Measurements from ENCODE around the gene NME1.
"Not testable (repeated sequence)": the region's sequence is repeated elsewhere in the genome, so short reads cannot be mapped to it uniquely, and the experiment has no call there.

Gene NME1

DNA sequence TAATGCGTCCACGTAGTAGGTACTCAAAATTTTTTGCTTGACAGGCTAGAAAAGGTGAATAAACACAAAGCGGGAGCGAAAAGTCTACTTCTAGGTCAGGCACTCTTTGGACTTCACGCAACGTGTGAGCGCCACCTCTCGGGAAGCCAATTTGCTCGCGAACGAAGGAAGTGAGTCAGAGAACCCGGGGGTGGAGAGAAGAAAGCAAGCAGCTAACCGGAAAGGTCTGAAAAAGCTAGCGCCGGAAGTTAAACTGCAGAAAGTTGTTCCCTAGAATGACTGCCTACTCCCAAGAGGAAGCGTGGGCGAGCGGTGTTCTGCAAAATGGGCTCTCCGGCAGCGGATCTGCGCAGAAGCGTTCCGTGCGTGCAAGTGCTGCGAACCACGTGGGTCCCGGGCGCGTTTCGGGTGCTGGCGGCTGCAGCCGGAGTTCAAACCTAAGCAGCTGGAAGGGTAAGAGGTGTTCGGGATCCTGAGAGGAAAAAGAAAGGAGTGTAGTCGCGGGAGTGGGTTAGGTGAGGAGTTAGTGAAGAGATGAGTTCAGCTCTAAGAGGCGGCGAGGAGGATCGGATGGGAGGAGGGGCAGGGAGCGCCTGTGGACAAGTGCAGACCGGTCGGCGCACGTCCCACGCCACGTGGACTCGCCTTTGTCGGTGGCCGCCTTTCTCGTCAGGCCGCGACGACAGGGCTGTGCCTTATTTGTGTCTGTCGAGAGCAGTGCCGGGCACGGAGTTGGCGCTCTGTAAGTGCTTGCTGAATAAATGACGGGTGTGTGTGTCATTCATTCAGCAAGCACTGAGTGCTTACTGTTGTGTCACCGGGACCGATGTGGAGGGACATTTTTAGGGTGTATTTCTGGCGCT is at the start of gene NME1:
TSS of gene NME1 (plus strand) at position 350 of the 863 bp plus-strand sequence. CDS start 2,096 bp downstream, outside the sequence.
- H3K27ac Mint-ChIP-seq, result no peak within 1 kb of the TSS
- peaks cover 13% of the 10 kb centered on the region for H3K4me1 Mint-ChIP-seq
- no peaks in the 10 kb centered on the region for H3K9me3 Mint-ChIP-seq
- ATAC-seq (peak; percentile 93), DNase-seq (peak; percentile 98)
- peaks cover 28% of the 10 kb centered on the region for H3K36me3 Mint-ChIP-seq (ENCODE audit: low read depth)
- no peak within 1 kb of the TSS for H3K4me3 Mint-ChIP-seq
- H3K27me3 Mint-ChIP-seq, result no peaks in the 10 kb centered on the region

DNA sequence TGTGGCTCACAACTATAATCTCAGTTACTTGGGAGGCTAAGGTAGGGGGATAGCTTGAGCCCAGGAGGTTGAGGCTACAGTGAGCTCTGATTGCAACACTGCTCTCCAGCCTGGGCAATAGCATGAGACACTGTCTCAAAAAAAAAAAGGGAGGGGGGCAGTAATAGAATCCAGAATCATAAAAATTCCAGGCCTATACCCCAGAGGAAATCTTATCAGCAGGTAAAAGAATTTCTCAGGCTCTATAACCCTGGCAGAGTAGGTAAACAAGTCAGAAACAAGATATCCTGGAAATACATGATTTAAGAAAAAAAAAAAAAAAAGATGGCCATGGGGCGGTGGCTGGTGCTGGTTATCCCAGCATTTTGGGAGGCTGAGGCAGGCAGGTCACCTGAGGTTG is 45.6 kb upstream of the NME1 start:
- no peak overlapping the region for H3K27ac Mint-ChIP-seq
- peaks cover 4% of the 10 kb centered on the region for H3K4me1 Mint-ChIP-seq
- no peaks in the 10 kb centered on the region for H3K9me3 Mint-ChIP-seq
- H3K36me3 Mint-ChIP-seq (ENCODE audit: low read depth), result peaks cover 6% of the 10 kb centered on the region
- no peak for ATAC-seq
- H3K4me3 Mint-ChIP-seq, result no peak overlapping the region
- H3K27me3 Mint-ChIP-seq, result no peaks in the 10 kb centered on the region
- DNase-seq, result no peak

DNA sequence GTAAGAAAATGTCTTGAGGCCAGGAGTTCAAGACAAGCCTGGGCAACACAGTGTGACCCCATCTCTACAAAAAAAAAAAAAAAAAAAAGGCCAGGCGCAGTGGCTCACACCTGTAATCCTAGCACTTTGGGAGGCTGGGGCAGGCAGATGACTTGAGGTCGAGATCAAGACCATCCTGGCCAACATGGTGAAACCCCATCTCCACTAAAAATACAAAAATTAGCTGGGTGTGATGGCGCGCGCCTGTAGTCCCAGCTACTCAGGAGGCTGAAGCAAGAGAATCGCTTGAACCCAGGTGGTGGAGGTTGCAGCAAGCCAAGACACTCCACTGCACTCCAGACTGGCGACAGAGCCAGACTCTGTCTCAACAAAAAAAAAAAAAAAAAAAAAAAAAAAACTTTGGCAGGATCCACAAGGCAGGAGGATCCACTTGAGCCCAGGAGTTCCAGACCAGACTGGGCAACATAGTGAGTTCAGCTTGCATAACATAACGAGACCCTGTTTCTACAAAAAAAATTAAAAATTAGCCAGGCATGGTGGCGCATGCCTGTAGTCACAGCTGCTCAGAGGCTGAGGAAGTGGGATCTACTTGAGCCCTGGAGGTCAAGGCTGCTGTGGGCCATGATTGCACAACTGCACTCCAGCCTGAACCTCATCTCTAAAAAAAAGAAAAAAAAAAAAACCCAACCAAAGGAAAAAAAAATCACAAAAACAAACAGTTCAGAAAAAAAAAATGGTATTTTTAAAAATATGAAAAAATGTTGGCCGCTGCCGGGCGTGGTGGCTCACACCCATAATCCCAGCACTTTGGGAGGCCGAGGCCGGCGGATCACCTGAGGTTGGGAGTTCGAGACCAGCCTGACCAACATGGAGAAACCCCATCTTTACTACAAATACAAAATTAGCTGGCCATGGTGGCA is 40.8 kb upstream of the NME1 start:
- DNase-seq; H3K4me3 Mint-ChIP-seq; H3K27ac Mint-ChIP-seq; H3K9me3 Mint-ChIP-seq; H3K27me3 Mint-ChIP-seq; H3K36me3 Mint-ChIP-seq (ENCODE audit: low read depth); ATAC-seq: not testable (repeated sequence)
- peaks cover 25% of the 10 kb centered on the region for H3K4me1 Mint-ChIP-seq

DNA sequence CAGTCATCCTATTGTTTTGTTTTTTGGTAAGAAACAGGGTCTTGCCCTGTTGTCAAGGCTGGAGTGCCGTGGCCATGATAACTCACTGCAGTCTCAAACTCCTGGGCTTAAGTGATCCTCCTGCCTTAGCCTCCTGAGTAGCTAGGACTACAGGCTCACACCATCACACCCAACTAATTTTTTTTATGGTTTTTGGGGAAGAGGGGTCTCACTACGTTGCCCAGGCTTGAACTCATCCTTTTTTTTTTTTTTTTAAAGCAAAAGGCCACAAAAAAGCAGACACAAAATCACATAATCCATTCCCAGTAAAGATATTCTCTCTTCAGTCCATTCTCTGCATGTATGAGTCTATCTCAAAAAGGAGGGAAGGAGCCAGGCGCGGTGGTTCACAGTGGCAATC is 38.2 kb upstream of the NME1 start:
- no peaks in the 10 kb centered on the region for H3K9me3 Mint-ChIP-seq
- no peak overlapping the region for H3K27ac Mint-ChIP-seq
- H3K27me3 Mint-ChIP-seq, result no peaks in the 10 kb centered on the region
- no peak overlapping the region for H3K4me3 Mint-ChIP-seq
- H3K4me1 Mint-ChIP-seq, result peaks cover 45% of the 10 kb centered on the region
- peaks cover 1% of the 10 kb centered on the region for H3K36me3 Mint-ChIP-seq (ENCODE audit: low read depth)
- ATAC-seq (no peak), DNase-seq (no peak)

DNA sequence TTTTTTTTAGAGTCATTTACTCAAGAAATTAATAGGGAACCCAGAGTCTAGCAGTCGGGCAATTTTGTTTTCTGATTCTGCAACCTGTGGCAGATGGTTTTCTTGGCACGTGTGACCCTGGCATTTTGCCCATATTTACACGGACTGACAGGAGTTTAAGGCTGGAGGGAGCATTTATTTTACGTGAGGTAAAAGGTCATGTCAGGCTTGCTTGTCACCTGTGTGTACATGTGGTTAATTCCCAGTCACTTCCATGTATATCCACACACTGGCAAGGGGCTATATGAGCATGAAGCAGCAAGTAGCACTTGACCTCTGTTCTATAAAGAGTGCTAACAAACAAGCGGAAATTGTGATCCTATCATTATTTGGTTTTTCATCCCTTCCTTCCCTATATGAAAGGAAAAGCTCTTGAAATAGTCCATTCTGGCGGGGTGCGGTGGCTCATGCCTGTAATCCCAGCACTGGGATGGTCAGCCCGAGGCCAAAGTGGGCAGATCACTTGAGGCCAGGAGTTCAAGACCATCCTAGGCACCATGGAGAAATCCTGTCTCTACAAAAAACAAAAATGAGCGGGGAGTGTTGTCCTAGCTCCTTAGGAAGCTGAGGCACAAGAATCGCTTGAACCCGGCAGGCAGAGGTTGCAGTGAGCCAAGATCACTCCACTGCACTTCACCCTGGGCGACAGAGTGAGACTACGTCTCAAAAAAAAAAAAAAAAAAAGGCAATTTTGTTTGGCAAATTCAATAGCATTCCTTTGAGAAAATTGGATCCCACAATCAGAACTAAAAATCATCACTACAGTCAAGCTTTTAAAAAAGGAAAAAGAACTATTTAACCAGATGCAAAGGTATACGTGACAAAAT is 34.8 kb upstream of the NME1 start:
- no peak for ATAC-seq
- no peaks in the 10 kb centered on the region for H3K27me3 Mint-ChIP-seq
- peak overlapping the region; percentile 91 for H3K27ac Mint-ChIP-seq
- peak overlapping the region; percentile 92 for H3K4me3 Mint-ChIP-seq
- H3K4me1 Mint-ChIP-seq, result peaks cover 66% of the 10 kb centered on the region
- no peak for DNase-seq
- no peaks in the 10 kb centered on the region for H3K9me3 Mint-ChIP-seq
- peaks cover 1% of the 10 kb centered on the region for H3K36me3 Mint-ChIP-seq (ENCODE audit: low read depth)

DNA sequence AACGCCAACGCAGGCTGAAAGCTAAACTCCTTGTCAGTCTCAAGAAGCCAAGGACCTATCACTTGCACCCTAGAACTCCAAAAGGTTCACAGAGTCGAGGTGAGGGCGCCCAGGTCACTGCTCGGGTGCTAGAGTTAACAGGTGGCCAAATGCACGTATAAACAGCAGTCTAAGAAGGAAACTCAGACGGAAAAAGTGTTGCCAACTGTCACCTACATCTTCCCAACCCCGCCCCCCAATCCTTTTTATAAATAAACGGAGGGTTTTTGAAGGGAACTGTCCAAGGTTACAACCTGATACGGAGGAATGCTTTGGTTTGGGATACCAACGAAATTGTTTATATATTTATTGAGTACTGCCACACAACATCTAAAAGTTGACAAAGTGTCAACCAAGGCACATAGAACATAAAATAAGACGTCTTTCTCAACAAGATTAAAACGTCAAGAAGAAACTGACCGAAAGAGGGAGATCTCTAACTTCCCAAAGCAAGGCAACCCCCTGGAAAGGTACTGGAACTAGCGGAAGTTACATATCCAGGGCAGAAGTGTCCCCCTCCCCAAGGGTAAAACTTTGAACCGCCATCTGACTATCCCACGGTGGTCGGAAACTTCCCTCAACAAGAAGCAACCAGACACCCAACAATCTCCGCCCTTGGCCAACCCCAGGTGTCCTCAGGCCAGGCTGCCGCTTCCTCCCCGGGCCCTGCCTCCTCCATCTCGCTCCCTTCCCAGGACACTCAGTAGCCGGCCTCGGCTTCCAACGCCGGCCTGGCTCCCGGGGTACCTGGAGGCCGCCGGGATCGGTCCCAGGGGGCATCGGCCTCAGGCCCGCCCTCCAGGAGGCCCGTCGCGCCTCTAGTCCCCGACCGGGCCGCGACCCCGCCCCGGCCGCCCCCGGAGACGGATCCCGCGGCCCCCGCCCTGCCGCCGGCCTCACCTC is 33.7 kb upstream of the NME1 start:
- H3K4me1 Mint-ChIP-seq, result peaks cover 65% of the 10 kb centered on the region
- peak; percentile 10 for ATAC-seq
- H3K9me3 Mint-ChIP-seq, result no peaks in the 10 kb centered on the region

DNA sequence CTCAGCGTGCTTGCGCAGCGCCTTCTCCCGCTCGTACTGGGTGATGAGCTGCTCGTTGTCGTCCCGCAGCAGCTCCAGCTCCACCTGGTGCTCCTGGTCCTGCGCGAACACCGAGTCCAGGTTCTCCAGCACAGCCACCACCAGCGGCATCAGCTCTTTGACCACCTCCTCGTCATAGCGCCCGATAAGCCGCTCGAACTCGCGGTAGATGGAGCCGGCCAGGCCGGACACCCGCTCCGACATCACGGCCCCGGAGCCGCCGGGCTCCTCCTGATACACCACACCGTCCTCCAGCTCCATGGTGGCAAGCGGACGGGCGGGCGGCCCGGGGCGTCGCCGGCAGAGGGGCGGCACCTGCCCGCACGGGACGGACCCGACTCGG is 33.0 kb upstream of the NME1 start:
- H3K4me3 Mint-ChIP-seq, result peak overlapping the region; percentile 92
- peak overlapping the region; percentile 91 for H3K27ac Mint-ChIP-seq
- H3K9me3 Mint-ChIP-seq, result no peaks in the 10 kb centered on the region
- DNase-seq, result no peak
- peaks cover 61% of the 10 kb centered on the region for H3K4me1 Mint-ChIP-seq
- peaks cover 1% of the 10 kb centered on the region for H3K36me3 Mint-ChIP-seq (ENCODE audit: low read depth)
- peak; percentile 60 for ATAC-seq
- H3K27me3 Mint-ChIP-seq, result no peaks in the 10 kb centered on the region

More for the DNA sequence above, 33.7 kb upstream of the NME1 start:
- peak overlapping the region; percentile 92 for H3K4me3 Mint-ChIP-seq
- peaks cover 1% of the 10 kb centered on the region for H3K36me3 Mint-ChIP-seq (ENCODE audit: low read depth)
- DNase-seq, result peak; percentile 55
- H3K27ac Mint-ChIP-seq, result peak overlapping the region; percentile 91
- H3K27me3 Mint-ChIP-seq, result no peaks in the 10 kb centered on the region

DNA sequence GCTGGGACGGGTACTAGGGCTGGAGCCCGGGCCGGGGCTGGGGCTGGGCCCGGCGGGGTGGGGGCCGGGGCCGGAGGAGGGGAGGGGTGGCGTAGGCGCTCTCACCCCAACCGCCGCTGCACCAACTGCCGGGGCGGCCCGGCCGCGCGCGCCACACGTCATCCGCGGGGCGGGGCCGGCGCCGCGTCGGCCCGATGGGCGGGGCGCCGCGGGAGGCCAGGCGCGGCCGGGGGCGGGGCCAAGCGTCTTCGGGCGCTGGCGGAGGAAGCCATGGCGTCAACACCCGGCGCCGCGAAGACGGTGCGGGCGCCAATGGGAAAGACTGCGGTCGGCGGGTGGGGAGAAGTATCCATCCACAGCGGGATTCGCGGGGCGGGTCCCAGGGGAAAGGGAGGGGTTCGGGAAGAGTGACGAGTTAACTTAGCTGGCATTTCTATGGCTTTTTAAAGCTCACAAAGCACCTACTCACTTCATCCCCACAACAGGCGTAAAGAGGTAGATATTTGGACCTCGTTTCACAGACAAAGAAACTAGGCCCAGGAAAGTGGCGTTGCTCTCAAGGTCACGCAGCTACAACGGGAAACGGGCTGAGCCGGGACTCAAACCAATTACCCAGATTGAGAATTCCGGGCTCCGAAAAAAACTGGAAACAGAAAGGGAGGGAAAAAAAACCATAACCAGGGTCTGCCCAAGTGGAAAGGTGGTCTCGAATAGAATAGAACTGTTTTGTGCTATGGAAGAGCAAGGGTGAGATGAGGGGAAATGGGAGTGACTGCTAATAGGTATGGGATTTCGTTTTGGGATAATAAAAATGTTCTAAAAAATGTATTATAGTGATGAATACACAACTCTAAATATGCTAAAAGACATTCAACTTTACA is 32.4 kb upstream of the NME1 start, which contains the start of gene SPAG9:
TSS of gene SPAG9 (minus strand) at position 130 of the 881 bp plus-strand sequence. CDS start 212 bp downstream, outside the sequence.
- Mint-ChIP-seq H3K27me3 (no peaks in the 10 kb centered on the region), H3K36me3 (ENCODE audit: low read depth) (peaks cover 1% of the 10 kb centered on the region), H3K9me3 (no peaks in the 10 kb centered on the region), H3K4me1 (peaks cover 60% of the 10 kb centered on the region), H3K4me3 (peak within 1 kb of the TSS; percentile 92), H3K27ac (peak within 1 kb of the TSS; percentile 96)
- DNase-seq, result peak; percentile 96
- ATAC-seq, result peak; percentile 69

DNA sequence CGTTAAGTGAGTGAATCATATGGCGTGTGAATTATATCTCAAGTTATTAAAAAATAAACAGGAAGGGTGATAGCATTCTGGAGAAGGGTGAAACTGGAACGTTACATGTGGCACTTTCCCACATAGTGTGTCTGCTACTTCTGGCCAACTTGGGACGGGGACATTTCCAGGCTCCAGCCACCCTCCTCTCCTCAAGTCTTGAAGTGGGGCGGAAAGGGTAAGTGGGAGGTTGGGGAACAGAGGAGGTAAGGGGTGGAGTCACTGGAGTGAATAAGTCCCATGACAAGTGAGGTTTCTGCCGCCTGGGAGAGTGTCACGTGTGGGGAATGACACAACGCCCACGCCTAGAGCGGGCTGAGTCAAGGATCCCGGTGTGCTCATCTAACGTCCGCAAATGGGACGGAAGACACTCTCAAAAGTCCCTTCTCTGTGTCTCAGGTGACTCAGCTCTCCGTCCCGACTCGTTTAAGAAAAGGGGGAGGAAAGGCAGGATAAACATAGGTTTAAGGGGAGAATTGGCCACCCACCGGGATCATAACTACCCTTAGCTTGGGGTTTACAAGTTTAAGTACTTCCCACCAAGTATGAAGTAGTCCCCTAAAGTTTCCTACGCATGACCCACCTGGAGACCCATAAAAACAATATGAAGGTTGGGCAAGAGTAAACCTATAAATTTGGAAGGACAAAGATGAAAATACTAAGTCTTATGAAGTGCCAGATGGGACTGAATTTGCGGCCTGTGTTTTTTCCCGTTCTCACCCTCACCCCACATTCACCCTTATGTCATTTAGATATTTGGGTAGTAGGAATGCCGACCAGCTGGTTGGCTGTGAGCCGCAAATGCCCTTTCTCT is 31.5 kb upstream of the NME1 start:
- DNase-seq (peak; percentile 90), ATAC-seq (peak; percentile 71)
- Mint-ChIP-seq H3K36me3 (ENCODE audit: low read depth) (peaks cover 1% of the 10 kb centered on the region), H3K4me1 (peaks cover 57% of the 10 kb centered on the region), H3K9me3 (no peaks in the 10 kb centered on the region), H3K27me3 (no peaks in the 10 kb centered on the region), H3K4me3 (peak overlapping the region; percentile 86), H3K27ac (peak overlapping the region; percentile 96)

DNA sequence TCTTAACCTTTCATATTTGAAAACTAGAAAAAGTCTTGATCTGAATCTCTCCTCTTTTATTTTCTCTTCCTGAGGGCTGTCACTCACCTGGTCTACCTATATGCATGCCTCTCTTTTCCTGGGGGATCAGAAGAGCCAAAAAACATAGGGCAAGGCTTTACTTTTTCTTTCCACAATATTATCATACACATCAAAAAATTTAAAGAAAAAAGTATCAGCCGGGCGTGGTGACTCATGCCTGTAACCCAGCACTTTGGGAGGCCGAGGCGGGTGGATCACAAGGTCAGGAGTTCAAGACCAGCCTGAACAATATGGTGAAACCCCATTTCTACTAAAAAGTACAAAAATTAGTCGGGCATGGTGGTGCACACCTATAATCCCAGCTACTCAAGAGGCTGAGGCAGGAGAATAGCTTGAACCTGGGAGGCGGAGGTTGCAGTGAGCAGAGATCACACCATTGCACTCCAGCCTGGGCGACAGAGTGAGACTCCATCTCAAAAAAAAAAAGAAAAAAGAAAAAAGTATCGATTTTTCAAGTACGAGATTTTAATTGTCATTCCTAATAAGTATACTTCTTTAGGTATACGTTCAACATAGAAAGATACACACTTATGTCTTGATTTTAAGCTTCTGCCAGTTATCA is 30.8 kb upstream of the NME1 start:
- peak overlapping the region; percentile 86 for H3K4me3 Mint-ChIP-seq
- not testable (repeated sequence) for H3K36me3 Mint-ChIP-seq (ENCODE audit: low read depth); H3K9me3 Mint-ChIP-seq; H3K27me3 Mint-ChIP-seq; ATAC-seq
- DNase-seq, result peak; percentile 12
- peak overlapping the region; percentile 96 for H3K27ac Mint-ChIP-seq
- H3K4me1 Mint-ChIP-seq, result peaks cover 49% of the 10 kb centered on the region

DNA sequence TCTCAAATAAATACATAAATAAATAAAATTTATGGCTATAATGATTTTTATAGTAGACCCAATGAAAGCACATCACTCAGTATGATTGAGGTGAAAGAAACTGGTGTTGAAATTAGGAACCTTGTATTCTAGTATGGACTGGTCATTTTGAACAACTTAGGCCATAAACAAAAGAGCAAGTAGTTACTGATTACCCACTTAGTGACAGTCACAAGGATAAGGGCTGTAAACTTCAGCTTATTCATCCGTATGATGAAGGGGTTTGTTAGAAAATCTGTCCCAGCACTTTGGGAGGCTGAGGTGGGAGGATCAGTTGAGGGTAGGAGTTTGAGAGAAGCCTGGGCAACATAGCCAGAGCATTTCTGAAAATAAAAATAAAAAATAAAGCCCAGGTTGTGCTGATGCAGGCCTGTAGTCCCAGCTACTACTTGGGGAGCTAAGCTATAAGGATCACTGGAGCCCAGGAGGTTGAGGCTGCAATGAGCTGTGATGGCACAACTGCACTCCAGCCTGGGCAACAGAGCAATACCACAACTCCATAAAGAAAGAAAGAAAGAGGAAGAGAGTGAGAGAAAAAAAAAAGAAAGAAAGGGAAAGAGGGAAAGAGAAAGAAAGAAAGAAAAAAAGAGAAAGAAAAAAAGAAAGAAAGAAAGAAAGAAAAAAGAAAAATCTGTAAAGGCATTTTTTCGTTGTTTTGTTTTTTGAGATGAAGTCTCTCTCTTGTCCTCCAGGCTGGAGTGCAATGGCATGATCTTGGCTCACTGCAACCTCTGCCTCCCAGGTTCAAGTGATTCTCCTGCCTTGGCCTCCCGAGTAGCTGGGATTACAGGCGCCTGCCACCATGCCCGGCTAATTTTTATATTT is 28.5 kb upstream of the NME1 start:
- ATAC-seq (no peak), DNase-seq (no peak)
- H3K4me1 Mint-ChIP-seq, result peaks cover 35% of the 10 kb centered on the region
- no peak overlapping the region for H3K4me3 Mint-ChIP-seq
- H3K36me3 Mint-ChIP-seq (ENCODE audit: low read depth), result no peaks in the 10 kb centered on the region
- H3K27me3 Mint-ChIP-seq, result no peaks in the 10 kb centered on the region
- H3K27ac Mint-ChIP-seq, result no peak overlapping the region
- H3K9me3 Mint-ChIP-seq, result no peaks in the 10 kb centered on the region
